ENCODE data around the gene CAMK4.
"Not testable (repeated sequence)": the region's sequence is repeated elsewhere in the genome, so short reads cannot be mapped to it uniquely, and the experiment has no call there.

Gene CAMK4

GRCh38 chr5:111409266-111409665 is 185.1 kb downstream of the CAMK4 start:
- DNase-seq, result peak; percentile 13
- H3K27ac Mint-ChIP-seq, H3K4me3 Mint-ChIP-seq, H3K27me3 Mint-ChIP-seq, H3K4me1 Mint-ChIP-seq, ATAC-seq: not testable (repeated sequence)
- peaks cover 54% of the 10 kb centered on the region for H3K36me3 Mint-ChIP-seq (ENCODE audit: low read depth)
- peaks cover 36% of the 10 kb centered on the region for H3K9me3 Mint-ChIP-seq

GRCh38 chr5:111410067-111410466 is 185.9 kb downstream of the CAMK4 start:
- Mint-ChIP-seq H3K36me3 (ENCODE audit: low read depth) (peaks cover 47% of the 10 kb centered on the region), H3K27ac (peak overlapping the region; percentile 13), H3K9me3 (peaks cover 38% of the 10 kb centered on the region)
- not testable (repeated sequence) for DNase-seq, H3K4me3 Mint-ChIP-seq, H3K4me1 Mint-ChIP-seq, ATAC-seq, H3K27me3 Mint-ChIP-seq

- Mint-ChIP-seq H3K27me3 (no peaks in the 10 kb centered on the region), H3K36me3 (ENCODE audit: low read depth) (peaks cover 50% of the 10 kb centered on the region), H3K27ac (no peak overlapping the region), H3K9me3 (peaks cover 41% of the 10 kb centered on the region), H3K4me3 (no peak overlapping the region), H3K4me1 (peaks cover 13% of the 10 kb centered on the region)
- no peak for ATAC-seq
- DNase-seq, result no peak
Observed at GRCh38 chr5:111411301-111411700, 187.1 kb downstream of the CAMK4 start.

GRCh38 chr5:111412593-111412992 is 188.4 kb downstream of the CAMK4 start:
- Mint-ChIP-seq H3K4me1 (peaks cover 13% of the 10 kb centered on the region), H3K27me3 (no peaks in the 10 kb centered on the region), H3K9me3 (peaks cover 31% of the 10 kb centered on the region), H3K4me3 (no peak overlapping the region), H3K36me3 (ENCODE audit: low read depth) (peaks cover 41% of the 10 kb centered on the region), H3K27ac (no peak overlapping the region)
- DNase-seq, result no peak
- no peak for ATAC-seq

- no peak overlapping the region for H3K4me3 Mint-ChIP-seq
- DNase-seq (peak; percentile 19), ATAC-seq (peak; percentile 95)
- peaks cover 26% of the 10 kb centered on the region for H3K36me3 Mint-ChIP-seq (ENCODE audit: low read depth)
- peaks cover 17% of the 10 kb centered on the region for H3K9me3 Mint-ChIP-seq
- H3K4me1 Mint-ChIP-seq, result peaks cover 10% of the 10 kb centered on the region
- H3K27ac Mint-ChIP-seq, result peak overlapping the region; percentile 63
- no peaks in the 10 kb centered on the region for H3K27me3 Mint-ChIP-seq
Observed at GRCh38 chr5:111415053-111415452, 190.9 kb downstream of the CAMK4 start.

GRCh38 chr5:111422245-111422644 is 198.1 kb downstream of the CAMK4 start:
- H3K4me1 Mint-ChIP-seq, result peaks cover 8% of the 10 kb centered on the region
- peaks cover 30% of the 10 kb centered on the region for H3K36me3 Mint-ChIP-seq (ENCODE audit: low read depth)
- peaks cover 8% of the 10 kb centered on the region for H3K9me3 Mint-ChIP-seq
- no peaks in the 10 kb centered on the region for H3K27me3 Mint-ChIP-seq
- no peak overlapping the region for H3K27ac Mint-ChIP-seq
- DNase-seq, result no peak
- no peak for ATAC-seq
- no peak overlapping the region for H3K4me3 Mint-ChIP-seq

- no peaks in the 10 kb centered on the region for H3K27me3 Mint-ChIP-seq
- peaks cover 8% of the 10 kb centered on the region for H3K4me1 Mint-ChIP-seq
- H3K9me3 Mint-ChIP-seq, result peaks cover 3% of the 10 kb centered on the region
- no peak for ATAC-seq
- no peak for DNase-seq
- H3K36me3 Mint-ChIP-seq (ENCODE audit: low read depth), result peaks cover 24% of the 10 kb centered on the region
- no peak overlapping the region for H3K4me3 Mint-ChIP-seq
- no peak overlapping the region for H3K27ac Mint-ChIP-seq
Observed at GRCh38 chr5:111422747-111423720, 198.8 kb downstream of the CAMK4 start.

GRCh38 chr5:111425205-111425604 is 201.0 kb downstream of the CAMK4 start:
- ATAC-seq, result no peak
- Mint-ChIP-seq H3K27me3 (no peaks in the 10 kb centered on the region), H3K9me3 (peaks cover 12% of the 10 kb centered on the region), H3K36me3 (ENCODE audit: low read depth) (peaks cover 23% of the 10 kb centered on the region), H3K27ac (no peak overlapping the region), H3K4me3 (no peak overlapping the region), H3K4me1 (peaks cover 14% of the 10 kb centered on the region)
- no peak for DNase-seq

GRCh38 chr5:111427762-111428161 is 203.6 kb downstream of the CAMK4 start:
- DNase-seq (no peak), ATAC-seq (no peak)
- Mint-ChIP-seq H3K9me3 (peaks cover 17% of the 10 kb centered on the region), H3K4me1 (peaks cover 12% of the 10 kb centered on the region), H3K36me3 (ENCODE audit: low read depth) (peaks cover 19% of the 10 kb centered on the region), H3K27me3 (no peaks in the 10 kb centered on the region), H3K27ac (no peak overlapping the region), H3K4me3 (no peak overlapping the region)

GRCh38 chr5:111432883-111433536 is 208.8 kb downstream of the CAMK4 start:
- no peaks in the 10 kb centered on the region for H3K27me3 Mint-ChIP-seq
- H3K9me3 Mint-ChIP-seq, result peaks cover 16% of the 10 kb centered on the region
- H3K36me3 Mint-ChIP-seq (ENCODE audit: low read depth), result peaks cover 6% of the 10 kb centered on the region
- no peak for ATAC-seq
- no peak overlapping the region for H3K4me3 Mint-ChIP-seq
- H3K4me1 Mint-ChIP-seq, result peaks cover 8% of the 10 kb centered on the region
- no peak overlapping the region for H3K27ac Mint-ChIP-seq
- DNase-seq, result no peak

- Mint-ChIP-seq H3K27ac (no peak overlapping the region), H3K36me3 (ENCODE audit: low read depth) (peaks cover 6% of the 10 kb centered on the region)
- no peak for ATAC-seq
Observed at GRCh38 chr5:111434800-111435199, 210.6 kb downstream of the CAMK4 start.

GRCh38 chr5:111439473-111440075 is 215.4 kb downstream of the CAMK4 start:
- ATAC-seq (no peak), DNase-seq (no peak)
- Mint-ChIP-seq H3K27me3 (no peaks in the 10 kb centered on the region), H3K36me3 (ENCODE audit: low read depth) (no peaks in the 10 kb centered on the region), H3K4me3 (no peak overlapping the region), H3K4me1 (no peaks in the 10 kb centered on the region), H3K9me3 (no peaks in the 10 kb centered on the region), H3K27ac (no peak overlapping the region)

More at GRCh38 chr5:111434800-111435199, 210.6 kb downstream of the CAMK4 start:
- H3K4me1 Mint-ChIP-seq, result peaks cover 7% of the 10 kb centered on the region
- no peak for DNase-seq
- H3K27me3 Mint-ChIP-seq, result no peaks in the 10 kb centered on the region
- H3K9me3 Mint-ChIP-seq, result peaks cover 4% of the 10 kb centered on the region
- no peak overlapping the region for H3K4me3 Mint-ChIP-seq

- no peak overlapping the region for H3K4me3 Mint-ChIP-seq
- peaks cover 22% of the 10 kb centered on the region for H3K36me3 Mint-ChIP-seq (ENCODE audit: low read depth)
Observed at GRCh38 chr5:111447099-111447498, 222.9 kb downstream of the CAMK4 start.

GRCh38 chr5:111447822-111448221 is 223.6 kb downstream of the CAMK4 start:
- H3K27ac Mint-ChIP-seq, result no peak overlapping the region
- H3K9me3 Mint-ChIP-seq, result no peaks in the 10 kb centered on the region
- DNase-seq, result no peak
- H3K27me3 Mint-ChIP-seq, result no peaks in the 10 kb centered on the region
- no peak overlapping the region for H3K4me3 Mint-ChIP-seq
- ATAC-seq, result no peak
- H3K36me3 Mint-ChIP-seq (ENCODE audit: low read depth), result peaks cover 24% of the 10 kb centered on the region
- peaks cover 2% of the 10 kb centered on the region for H3K4me1 Mint-ChIP-seq

More at GRCh38 chr5:111447099-111447498, 222.9 kb downstream of the CAMK4 start:
- Mint-ChIP-seq H3K27me3 (no peaks in the 10 kb centered on the region), H3K27ac (no peak overlapping the region), H3K9me3 (no peaks in the 10 kb centered on the region), H3K4me1 (peaks cover 2% of the 10 kb centered on the region)
- no peak for DNase-seq
- ATAC-seq, result no peak

Measured in activated naive CD8-positive, alpha-beta T cell treated with anti-CD3 and anti-CD28 coated beads, Interleukin-2, amount 50 U/mL, for 24 hours (primary cell).